ENCODE data around the gene SPP1. TPM values are rescaled to one million over a fixed set of nuclear protein-coding genes. Genes with fewer than 3 reads are reported as not detected.

The SPP1 gene
- total RNA-seq, 1 donor from 2014 or later: not detected

DNA sequence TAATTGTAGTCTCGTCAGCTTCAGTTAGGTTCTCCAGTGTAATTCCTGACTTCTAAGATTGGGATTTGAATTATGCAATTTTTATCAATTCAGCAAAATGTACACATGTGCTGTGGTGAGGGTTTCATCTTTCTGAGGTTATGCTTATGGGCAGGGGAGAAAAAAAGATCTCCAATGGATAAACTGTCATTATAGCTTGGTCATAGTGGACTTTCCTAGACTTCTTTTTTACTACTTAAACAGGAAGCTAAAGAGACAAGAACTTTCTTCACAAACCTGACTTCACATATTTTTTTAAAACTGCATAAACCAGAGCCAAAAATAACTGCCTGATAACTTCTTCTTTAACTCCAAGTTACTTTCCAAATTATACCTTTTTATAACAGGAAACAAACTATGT lies 21.7 kb upstream of the SPP1 start:
- DNase-seq (ENCODE audit: low read depth, low spot score): no peak

DNA sequence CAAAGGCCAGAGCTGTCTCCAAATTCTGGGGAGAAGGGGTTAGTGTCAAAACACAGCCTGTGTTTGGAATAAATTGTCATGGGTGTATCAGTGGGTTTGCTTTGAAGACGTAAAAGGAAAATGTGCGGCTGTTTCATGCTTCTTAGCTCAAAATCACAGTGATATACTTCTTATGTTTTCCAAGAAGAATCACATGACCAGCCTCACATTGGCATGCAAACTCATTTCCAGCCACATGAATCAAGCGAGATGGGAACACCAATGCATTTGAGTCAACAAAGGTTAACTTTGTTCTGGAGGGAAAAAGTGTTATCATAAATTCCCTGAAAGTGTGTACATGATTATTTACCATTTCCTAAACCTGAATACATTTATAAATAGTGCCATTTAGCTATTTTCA lies 19.0 kb upstream of the SPP1 start:
- no peak for DNase-seq (ENCODE audit: low read depth, low spot score)

DNA sequence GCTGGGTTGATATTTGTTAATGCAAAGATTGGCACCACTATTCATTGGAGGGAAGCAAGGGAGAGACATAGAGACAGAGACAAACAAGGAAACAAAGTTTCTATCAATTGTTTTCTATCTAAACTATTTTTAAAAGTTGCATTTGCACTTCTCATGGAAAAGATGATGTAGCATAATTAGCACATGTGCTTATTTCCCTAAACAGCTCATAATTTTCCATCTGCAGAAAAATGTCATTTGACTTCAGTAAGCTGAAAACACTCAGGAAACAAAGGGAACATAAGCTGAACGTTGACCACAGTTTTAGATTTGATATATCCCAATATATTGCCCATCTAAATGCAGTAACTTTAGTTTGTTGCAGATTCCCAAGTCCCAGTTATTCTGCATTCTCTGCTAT lies 18.5 kb upstream of the SPP1 start:
- DNase-seq (ENCODE audit: low read depth, low spot score): no peak

DNA sequence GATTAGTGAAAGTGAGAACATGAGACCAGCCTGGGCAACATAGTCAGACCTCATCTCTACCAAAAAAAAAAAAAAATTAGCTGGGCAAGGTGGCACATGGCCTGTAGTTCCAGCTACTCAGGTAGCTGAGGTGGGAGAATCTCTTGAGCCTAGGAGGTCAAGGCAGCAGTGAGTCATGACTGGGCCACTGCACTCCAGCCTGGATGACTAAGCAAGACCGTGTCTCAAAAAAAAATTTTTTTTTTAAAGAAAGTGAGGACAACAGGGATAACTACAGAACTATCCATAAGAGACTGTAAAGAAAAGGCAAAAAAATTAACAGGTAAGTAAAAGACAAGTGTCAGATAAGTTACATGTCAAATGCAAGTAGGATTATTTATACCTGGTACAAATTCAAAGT lies 13.5 kb upstream of the SPP1 start:
- no peak for DNase-seq (ENCODE audit: low read depth, low spot score)

DNA sequence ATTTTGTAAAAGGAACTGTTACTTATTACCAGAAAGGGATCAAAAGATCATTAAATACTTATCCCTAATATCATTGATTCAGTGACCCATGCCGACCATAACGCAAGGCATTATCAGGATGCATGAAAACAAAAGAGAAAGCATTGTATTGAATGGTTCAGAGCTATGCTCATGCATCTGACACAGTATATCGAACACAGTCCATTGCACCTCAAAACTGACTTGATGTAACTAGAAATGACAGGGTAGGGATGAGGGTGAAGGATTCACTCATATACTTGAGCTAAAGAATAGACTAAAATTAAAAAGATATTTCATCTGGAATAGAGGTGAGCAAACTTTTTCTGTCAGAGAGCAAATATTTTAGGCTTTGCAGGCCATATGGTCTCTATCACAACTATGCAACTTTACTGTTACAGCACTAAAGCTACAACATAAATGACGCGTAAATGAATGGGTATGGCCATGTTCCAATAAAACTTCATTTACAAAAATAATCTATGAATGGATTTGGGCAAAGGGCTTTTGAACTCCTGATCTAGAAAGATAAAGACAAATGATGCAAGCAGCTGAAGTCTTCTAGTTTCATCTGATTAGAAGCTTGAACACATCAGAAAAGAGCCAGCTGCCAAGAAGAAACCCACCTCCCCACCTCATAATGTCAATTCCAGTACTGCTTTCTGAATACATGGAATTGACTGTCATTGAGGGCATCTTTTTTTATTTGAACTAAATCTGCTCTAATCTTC lies 12.9 kb upstream of the SPP1 start:
- no peak for DNase-seq (ENCODE audit: low read depth, low spot score)

DNA sequence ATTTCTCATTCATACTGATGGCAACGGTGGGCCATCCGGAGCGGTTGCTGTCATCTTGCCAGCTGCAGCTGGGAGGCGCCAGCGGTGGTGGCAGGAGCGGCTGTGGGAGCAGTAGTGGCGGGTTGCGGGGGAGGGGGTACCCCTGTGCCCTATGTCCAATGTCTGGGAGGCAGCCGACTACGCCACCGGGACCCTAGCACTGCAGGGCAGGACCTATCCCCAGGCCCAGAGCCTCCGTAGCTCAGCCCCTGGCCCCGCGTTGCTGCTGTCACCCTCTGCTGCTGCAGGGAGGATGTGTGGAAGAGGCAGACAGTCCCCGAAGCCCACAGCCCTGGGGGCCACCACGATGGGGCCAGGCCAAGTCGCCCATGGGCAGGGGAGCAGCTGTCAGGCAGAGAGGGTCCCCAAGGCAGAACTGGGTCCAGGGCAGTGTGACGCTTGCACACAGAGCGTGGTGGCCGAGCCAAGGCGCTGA lies 10.0 kb upstream of the SPP1 start:
- no peak for DNase-seq (ENCODE audit: low read depth, low spot score)

DNA sequence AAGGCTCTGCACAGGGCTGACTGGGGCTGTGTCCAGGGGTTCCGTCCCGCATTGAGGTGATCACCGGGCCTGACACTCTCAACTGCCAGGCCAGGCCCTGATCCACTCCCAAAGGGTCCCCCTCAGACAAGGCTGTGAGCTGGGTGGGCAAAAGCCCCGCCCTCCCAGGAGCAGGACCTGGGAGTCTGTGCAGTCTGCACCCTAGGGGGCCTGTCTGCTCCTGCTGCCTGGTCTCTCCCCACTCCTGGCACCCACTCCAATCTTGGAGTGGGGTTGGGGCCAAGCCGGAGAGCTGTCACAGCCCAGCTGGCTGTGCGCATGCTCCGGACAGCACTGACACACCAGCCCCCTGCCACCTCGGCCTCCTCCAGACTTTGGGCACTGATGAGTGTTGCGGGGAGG lies 9.4 kb upstream of the SPP1 start:
- no peak for DNase-seq (ENCODE audit: low read depth, low spot score)

DNA sequence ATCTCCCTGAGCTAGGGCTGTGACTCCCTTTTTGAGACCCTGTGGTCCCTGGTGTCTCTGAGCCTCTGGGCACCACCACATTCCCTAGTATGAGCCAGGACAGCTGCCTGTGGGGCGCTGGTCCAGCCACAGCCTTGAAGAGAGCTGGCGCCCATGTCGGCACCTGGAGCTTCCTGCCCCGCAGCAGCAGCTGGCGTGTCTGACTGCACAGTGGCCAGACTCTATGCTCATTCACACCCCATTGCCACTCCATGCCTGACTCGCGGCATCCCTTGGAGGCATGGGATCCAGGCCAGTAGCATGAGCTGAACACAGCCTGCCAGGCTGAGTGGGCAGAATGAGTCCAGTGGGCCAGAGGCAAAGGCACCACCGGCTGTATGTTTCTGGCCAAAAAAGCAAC lies 8.3 kb upstream of the SPP1 start:
- no peak for DNase-seq (ENCODE audit: low read depth, low spot score)

DNA sequence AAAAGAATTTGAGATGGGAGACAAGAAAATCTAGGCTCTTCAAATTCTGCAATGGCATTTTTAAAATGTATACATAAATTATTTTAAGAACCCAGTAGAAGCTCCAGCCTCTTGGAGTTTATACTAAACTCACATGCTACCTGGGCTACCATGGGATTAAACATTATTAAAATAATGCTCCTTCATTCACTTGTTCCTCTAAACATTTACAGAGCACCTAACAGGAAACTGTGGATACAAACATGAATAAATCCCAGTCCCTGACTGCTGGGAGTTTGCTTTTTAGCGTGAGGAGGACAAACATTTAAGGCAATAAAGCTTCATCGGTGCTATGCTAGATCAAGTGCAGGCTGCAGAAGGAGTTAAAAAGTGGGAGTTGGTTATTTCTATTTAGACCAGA lies 5.4 kb upstream of the SPP1 start:
- no peak for DNase-seq (ENCODE audit: low read depth, low spot score)

DNA sequence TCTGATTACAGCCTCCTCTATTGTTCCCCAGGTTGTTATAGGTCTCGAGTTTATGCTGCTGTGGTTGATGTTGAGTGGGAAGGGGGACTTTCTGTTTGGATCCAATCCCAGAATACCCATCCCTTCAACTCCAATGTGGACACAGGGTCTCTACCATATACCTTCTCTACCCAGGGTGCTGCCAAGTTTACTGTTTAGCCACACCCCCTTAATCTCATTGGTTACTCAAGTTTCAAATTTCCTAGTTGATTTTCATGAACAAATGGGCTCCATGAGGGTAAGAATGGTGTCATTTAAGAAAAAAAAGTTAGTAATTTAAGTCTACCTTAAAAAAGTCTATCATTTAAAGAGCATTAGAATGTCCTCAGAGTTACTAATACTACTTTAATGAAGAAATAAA lies 3.6 kb upstream of the SPP1 start:
- DNase-seq (ENCODE audit: low read depth, low spot score): no peak

DNA sequence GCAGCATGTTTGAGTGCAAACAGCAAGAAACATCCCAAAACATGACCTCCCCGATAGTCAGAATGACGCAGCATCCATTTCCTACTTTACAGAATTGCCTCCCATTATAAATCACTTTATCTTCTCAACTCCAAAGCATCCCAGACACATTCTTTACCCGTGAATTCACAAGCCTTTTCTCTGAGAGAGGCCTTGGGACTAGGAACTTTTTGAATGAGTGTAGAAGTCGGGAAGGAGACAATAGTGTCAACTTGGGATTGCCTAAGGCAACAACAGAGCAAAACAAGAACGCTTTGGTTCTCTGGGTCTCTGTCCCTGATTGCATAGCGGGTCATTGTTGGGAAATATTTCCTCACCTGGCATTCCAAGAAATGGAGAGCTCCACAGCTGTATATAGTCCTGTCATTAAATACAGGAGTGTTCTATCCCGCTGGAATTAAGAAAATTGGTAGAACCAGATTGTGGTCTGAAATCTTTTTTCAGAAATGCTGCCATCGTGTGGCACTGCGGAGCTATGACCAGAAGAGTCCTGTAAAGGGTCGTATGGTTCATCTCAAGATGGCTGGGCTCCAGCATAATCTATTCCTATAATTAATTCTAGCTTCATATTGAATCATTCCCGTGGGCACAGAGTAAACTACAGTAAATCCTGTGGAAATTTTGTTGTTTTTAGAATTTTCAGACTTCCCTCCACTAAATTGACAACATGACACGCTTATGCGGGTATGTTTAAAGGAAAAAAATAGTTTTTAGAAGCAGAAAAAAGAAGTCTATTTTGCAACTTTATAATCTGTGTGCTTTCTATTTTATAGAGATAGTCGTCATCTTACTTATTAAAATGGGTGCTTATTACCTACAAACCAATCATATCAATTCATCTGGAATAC lies 2.0 kb upstream of the SPP1 start:
- DNase-seq (ENCODE audit: low read depth, low spot score): no peak

DNA sequence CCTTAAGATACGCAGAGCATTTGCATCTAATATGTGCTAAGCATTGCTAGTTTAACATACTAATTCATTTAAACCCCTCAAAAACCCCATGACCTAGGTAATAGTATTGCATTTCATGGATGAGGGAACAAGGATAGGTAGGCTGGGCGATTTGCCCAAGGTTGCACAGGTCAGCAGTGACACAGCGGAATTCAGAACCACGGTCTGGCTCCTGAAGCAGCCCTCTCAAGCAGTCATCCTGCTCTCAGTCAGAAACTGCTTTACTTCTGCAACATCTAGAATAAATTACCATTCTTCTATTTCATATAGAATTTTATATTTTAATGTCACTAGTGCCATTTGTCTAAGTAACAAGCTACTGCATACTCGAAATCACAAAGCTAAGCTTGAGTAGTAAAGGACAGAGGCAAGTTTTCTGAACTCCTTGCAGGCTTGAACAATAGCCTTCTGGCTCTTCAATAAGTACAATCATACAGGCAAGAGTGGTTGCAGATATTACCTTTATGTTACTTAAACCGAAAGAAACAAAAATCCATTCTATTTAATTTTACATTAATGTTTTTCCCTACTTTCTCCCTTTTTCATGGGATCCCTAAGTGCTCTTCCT lies 555 bp upstream of the SPP1 start:
- no peak for DNase-seq (ENCODE audit: low read depth, low spot score)

DNA sequence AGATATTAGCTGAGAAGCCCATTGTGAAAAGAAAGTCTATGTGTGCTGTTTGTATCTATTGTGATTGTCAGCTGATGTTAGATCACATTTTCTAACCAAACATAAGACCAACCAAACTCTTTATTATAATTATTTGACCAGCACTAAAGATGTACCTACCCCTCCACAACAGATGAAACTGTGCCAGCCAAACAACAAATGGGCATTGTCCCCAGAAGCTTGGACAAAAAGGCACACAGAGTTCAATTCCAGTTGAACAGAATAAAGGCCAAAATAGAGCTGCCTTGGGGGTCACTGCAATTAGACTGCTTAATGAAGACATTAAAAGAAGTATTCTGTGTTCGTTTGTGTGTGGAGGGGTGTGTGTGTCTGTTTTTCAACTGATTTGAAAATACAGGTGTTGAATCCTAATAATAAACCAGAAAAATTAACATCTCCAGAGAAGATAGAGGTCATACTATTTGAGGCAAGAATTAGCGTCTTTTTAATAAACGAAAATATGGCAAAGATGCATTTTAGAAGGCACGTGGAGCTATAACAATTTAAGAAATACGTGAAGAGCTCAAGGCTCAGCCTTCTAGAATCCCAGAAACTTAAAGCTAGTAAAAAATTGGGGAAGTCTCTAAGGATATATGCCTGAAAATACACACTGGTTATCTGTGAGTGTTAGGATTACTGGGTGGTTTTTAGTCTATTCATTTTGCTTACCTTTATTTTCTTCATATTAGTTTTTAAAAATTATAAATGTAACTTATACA lies 2.2 kb downstream of the SPP1 start:
- DNase-seq (ENCODE audit: low read depth, low spot score): no peak

DNA sequence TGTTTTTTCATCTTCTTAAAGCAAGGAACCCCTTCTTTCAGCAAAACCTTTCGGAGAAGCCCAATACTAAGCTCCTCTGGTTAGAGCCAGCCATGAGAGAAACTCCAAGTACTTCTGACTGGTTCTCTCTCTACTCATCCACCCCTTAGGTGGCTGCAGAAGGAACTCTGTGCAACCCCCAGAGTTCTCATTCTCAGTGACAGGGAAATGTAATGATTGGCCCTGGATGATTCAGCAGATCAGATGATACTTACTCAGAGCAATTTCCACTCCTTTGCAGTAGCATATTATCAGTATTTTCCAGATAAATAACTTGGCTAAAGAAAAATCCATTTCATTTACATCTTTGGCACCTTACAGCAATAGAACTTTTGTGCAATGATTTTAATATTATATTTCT lies 3.2 kb downstream of the SPP1 start:
- no peak for DNase-seq (ENCODE audit: low read depth, low spot score)

DNA sequence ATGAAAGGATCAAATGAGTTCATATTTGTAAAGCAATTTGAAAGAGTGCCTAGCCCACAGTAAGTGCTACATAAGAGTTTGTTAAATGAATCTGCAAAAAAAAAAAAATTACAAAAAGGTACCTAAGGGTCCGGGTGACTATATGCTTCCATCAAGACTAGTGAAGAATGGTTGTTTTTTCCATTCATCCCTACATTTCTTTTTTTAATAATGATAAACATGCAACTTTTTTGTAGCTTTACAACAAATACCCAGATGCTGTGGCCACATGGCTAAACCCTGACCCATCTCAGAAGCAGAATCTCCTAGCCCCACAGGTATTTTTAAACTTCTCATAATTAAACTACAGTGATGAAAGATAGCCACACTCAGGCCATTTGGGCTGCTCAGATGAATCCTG lies 4.3 kb downstream of the SPP1 start:
- no peak for DNase-seq (ENCODE audit: low read depth, low spot score)

DNA sequence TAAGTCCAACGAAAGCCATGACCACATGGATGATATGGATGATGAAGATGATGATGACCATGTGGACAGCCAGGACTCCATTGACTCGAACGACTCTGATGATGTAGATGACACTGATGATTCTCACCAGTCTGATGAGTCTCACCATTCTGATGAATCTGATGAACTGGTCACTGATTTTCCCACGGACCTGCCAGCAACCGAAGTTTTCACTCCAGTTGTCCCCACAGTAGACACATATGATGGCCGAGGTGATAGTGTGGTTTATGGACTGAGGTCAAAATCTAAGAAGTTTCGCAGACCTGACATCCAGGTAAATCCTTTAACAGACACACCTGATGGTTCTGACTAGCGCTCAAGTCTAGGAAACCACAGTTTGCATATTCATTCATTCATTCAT lies 6.0 kb downstream of the SPP1 start:
- DNase-seq (ENCODE audit: low read depth, low spot score): no peak

DNA sequence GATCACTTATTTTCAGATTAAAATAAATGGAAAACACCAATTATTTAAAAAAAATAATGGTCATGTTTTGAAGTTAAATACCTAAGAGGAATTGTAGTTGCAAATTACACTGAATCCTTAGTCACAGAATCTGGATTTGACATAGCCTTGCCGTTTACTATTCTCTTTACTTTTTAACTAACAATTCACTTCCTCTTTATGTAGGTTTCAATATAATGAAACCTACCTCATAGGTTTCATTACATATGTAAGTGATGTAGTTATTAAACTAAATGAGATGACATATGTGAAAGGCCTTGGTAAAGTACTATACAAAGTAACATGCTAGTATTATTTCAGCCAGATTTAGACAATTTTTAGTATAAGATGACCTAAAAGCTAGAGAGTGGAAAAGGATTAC lies 6.5 kb downstream of the SPP1 start:
- no peak for DNase-seq (ENCODE audit: low read depth, low spot score)

DNA sequence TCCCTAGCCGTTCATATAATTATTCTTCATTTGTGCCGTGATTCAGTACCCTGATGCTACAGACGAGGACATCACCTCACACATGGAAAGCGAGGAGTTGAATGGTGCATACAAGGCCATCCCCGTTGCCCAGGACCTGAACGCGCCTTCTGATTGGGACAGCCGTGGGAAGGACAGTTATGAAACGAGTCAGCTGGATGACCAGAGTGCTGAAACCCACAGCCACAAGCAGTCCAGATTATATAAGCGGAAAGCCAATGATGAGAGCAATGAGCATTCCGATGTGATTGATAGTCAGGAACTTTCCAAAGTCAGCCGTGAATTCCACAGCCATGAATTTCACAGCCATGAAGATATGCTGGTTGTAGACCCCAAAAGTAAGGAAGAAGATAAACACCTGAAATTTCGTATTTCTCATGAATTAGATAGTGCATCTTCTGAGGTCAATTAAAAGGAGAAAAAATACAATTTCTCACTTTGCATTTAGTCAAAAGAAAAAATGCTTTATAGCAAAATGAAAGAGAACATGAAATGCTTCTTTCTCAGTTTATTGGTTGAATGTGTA lies 7.0 kb downstream of the SPP1 start:
- DNase-seq (ENCODE audit: low read depth, low spot score): no peak

DNA sequence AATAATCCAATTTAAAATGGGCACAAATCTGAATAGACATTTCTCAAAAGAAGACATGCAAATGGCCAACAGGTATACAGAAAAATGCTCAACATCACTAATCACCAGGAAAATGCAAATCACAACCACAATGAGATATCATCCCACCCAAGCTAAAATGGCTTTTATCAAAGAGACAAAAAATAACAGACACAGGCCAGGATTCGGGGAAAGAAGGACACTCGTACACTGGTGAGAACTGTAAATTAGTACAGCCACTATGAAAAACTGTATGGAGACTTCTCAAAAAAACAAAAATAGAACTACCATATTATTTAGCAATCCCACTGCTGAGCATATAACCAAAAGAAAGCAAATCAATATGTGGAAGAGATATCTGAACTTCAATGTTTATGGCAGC lies 8.5 kb downstream of the SPP1 start:
- DNase-seq (ENCODE audit: low read depth, low spot score): no peak

DNA sequence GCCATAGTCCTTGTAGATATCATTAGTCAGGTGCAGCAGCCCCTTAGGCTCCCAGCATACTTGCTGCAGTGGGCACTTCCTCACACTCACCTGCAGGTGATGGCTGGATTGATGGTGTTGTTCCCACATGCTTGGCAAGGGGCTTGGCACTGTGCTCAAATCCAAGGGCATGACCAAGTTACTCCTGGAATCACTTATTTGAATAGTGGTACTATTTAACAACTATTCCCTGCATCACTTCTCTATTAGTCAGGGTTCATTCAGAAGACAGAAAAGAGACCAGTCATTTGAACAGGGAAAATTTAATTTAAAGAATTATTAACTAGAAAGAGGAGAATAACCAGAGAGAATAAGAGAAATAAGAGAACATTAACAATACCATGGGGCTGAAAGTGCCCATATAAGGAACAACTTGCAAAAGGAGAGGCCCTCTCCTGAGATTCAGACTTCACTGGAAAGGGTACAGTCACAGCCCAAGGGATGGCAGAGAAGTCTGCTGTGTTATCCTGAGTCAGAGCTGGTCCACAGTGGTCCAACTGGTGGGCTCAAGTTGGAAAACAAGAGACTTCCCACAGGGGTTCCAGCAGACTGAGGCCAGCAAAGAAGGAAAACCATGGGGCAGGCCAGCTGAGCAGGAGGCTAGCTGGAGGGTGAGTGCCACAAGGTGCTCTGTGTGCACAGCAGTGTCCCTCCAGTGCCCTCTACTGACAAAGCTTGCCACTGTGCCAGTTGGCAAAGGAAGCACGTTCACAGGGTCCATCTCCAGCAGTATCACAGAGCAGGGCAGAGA lies 9.8 kb downstream of the SPP1 start:
- DNase-seq (ENCODE audit: low read depth, low spot score): no peak

DNA sequence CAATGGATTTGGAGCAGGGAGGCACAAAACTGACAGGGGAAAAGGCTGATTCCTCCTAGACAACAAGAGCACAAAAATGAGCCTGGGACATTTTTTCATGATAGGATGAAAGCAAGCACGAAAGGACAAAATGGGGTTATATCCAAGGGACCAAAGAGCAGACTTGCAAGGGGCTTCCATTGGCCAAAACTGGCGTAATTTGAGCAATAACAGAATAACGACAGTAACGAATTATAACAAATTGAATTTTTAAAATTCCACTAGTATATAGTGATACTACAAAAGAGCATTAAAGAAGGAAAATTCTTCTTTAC lies 10.3 kb downstream of the SPP1 start:
- no peak for DNase-seq (ENCODE audit: low read depth, low spot score)

Measured in pulmonary artery endothelial cell (primary cell).